Activated CD8-positive, alpha-beta memory T cell treated with anti-CD3 and anti-CD28 coated beads for 1 hour (primary cell): ENCODE results near the gene SCN3A.

Source experiments
- DNase-seq, 2 donors: peaks; one replicate each; pipeline ENCODE4 v3.0.0-alpha.2; 2020; ENCODE audit warnings: low read depth in 1 of 2; ENCODE audit errors: extremely low read depth in 1 of 2

SCN3A gene

GRCh38 chr2:165058476-165059265, 145.2 kb downstream of the SCN3A start:
- DNase-seq = no peak

GRCh38 chr2:165057931-165058330, 145.9 kb downstream of the SCN3A start:
- DNase-seq = no peak

- DNase-seq = no peak
Measured at GRCh38 chr2:165057308-165057707, 146.5 kb downstream of the SCN3A start.

- DNase-seq = no peak
Measured at GRCh38 chr2:165056564-165056963, 147.3 kb downstream of the SCN3A start.

GRCh38 chr2:165055082-165055851, 148.6 kb downstream of the SCN3A start:
- DNase-seq = no peak

GRCh38 chr2:165054652-165055051, 149.2 kb downstream of the SCN3A start:
- no peak for DNase-seq

- no peak for DNase-seq
Measured at GRCh38 chr2:165044505-165045303, 159.1 kb downstream of the SCN3A start.
